ENCODE data around the gene ITPKB. TPM values are rescaled to one million over a fixed set of nuclear protein-coding genes. Genes with fewer than 3 reads are reported as not detected.

The ITPKB gene
- polyA plus RNA-seq, 1 of the 3 experiments (the other 2 are of a cell fraction) = 2.4 TPM

DNA sequence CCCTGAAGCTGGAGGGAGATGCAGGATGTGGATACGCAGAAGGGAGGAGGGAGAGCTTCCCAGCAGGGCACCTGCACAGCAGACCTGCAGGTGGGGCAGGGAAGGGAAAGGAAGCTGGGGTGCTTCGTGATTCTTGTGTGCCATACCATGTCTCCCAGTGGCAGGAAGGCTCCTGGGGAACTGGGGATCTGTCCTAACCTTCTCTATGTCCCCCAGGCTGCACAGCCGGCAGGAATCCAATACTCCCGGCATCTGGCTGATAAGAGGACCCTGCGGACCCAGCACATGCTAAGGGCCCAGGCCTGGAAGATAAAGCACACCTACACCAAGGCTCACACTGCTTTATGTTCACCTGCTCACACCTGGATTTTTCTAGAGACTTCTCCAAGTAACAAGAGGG lies 79.4 kb downstream of the ITPKB start:
- no peaks in the 10 kb centered on the region for H3F3A ChIP-seq (replicated peaks; ENCODE audit: insufficient read depth)
- no peaks in the 10 kb centered on the region for H3K27me3 ChIP-seq (ENCODE audit: insufficient read depth)
- no peaks in the 10 kb centered on the region for H3K9me2 ChIP-seq
- no peak overlapping the region for H3K4me2 ChIP-seq
- no peak overlapping the region for H3K27ac ChIP-seq (ENCODE audit: low read depth in 2 of 2, low read length in 1 of 2)
- no peaks in the 10 kb centered on the region for H3K79me2 ChIP-seq (ENCODE audit: insufficient read depth)
- H4K20me1 ChIP-seq (ENCODE audit: insufficient read depth) = no peaks in the 10 kb centered on the region
- no peak overlapping the region for H3K9ac ChIP-seq
- peaks cover 37 to 45% of the 10 kb centered on the region in 2 experiments for H3K4me1 ChIP-seq (ENCODE audit: control insufficient read depth in 1 of 2, insufficient read depth in 2 of 2, low read depth in 1 of 2, low read length in 1 of 2)
- no peaks in the 10 kb centered on the region for H3K36me3 ChIP-seq (replicated peaks in 1 of 2; ENCODE audit: control insufficient read depth in 1 of 2, insufficient read depth in 2 of 2, low read length in 1 of 2)
- WGBS (ENCODE audit: low lambda C conversion rate) = 80% methylated on average over 3 of the region's 5 CpGs
- no peak overlapping the region for H3K4me3 ChIP-seq (ENCODE audit: low read depth in 2 of 2, low read length in 1 of 2)
- H2AFZ ChIP-seq (ENCODE audit: low read depth) = no peak overlapping the region
- no peak for TF ChIP-seq NRF1 (IDR thresholded peaks at IDR 0.05; ENCODE audit: low read depth, low read length)
- TF ChIP-seq NFIC (IDR thresholded peaks at IDR 0.05; ENCODE audit: borderline replicate concordance) = no peak
- TF ChIP-seq SIN3A (IDR thresholded peaks at IDR 0.05; ENCODE audit: borderline replicate concordance, low read depth, low read length) = no peak
- no peak for TF ChIP-seq TCF12 (IDR thresholded peaks at IDR 0.05)
- no peak for TF ChIP-seq EP300 (IDR thresholded peaks at IDR 0.05; ENCODE audit: borderline replicate concordance in 1 of 2, low read depth in 1 of 2, low read length in 1 of 2)
- no peak for TF ChIP-seq REST (IDR thresholded peaks at IDR 0.05; ENCODE audit: low read depth, low read length)
- TF ChIP-seq MXI1 (IDR thresholded peaks at IDR 0.05; ENCODE audit: low read depth, low read length) = no peak
- no peak for TF ChIP-seq TEAD4 (IDR thresholded peaks at IDR 0.05; ENCODE audit: borderline replicate concordance, insufficient read depth)
- no peak for TF ChIP-seq CHD2 (IDR thresholded peaks at IDR 0.05; ENCODE audit: low read length, partially characterized antibody)
- no peak for TF ChIP-seq JUND (IDR thresholded peaks at IDR 0.05)
- no peak for TF ChIP-seq RXRA (IDR thresholded peaks at IDR 0.05; ENCODE audit: borderline replicate concordance, low read depth)
- no peak for TF ChIP-seq MAX (IDR thresholded peaks at IDR 0.05; ENCODE audit: low read depth)
- TF ChIP-seq FOSL2 (IDR thresholded peaks at IDR 0.05; ENCODE audit: borderline replicate concordance, low read depth) = no peak
- TF ChIP-seq ELF1 (IDR thresholded peaks at IDR 0.05) = no peak
- no peaks in the 10 kb centered on the region for H3K9me3 ChIP-seq
- DNase-seq = no peak
- POLR2A ChIA-PET = no interaction called here
- CTCF ChIA-PET = no interaction called here

- Histone ChIP-seq H3K79me2 (ENCODE audit: insufficient read depth) (no peaks in the 10 kb centered on the region), H3K4me3 (ENCODE audit: low read depth in 2 of 2, low read length in 1 of 2) (no peak overlapping the region), H3F3A (replicated peaks; ENCODE audit: insufficient read depth) (no peaks in the 10 kb centered on the region), H3K36me3 (replicated peaks in 1 of 2; ENCODE audit: control insufficient read depth in 1 of 2, insufficient read depth in 2 of 2, low read length in 1 of 2) (no peaks in the 10 kb centered on the region), H3K9me2 (no peaks in the 10 kb centered on the region), H3K9ac (no peak overlapping the region), H3K27me3 (ENCODE audit: insufficient read depth) (no peaks in the 10 kb centered on the region), H4K20me1 (ENCODE audit: insufficient read depth) (no peaks in the 10 kb centered on the region), H3K9me3 (no peaks in the 10 kb centered on the region), H3K4me2 (no peak overlapping the region), H2AFZ (ENCODE audit: low read depth) (no peak overlapping the region), H3K27ac (ENCODE audit: low read depth in 2 of 2, low read length in 1 of 2) (no peak overlapping the region), H3K4me1 (ENCODE audit: control insufficient read depth in 1 of 2, insufficient read depth in 2 of 2, low read depth in 1 of 2, low read length in 1 of 2) (peaks cover 40 to 50% of the 10 kb centered on the region in 2 experiments)
- TF ChIP-seq SIN3A (IDR thresholded peaks at IDR 0.05; ENCODE audit: borderline replicate concordance, low read depth, low read length) (no peak), NFIC (IDR thresholded peaks at IDR 0.05; ENCODE audit: borderline replicate concordance) (no peak), YY1 (IDR thresholded peaks at IDR 0.05; ENCODE audit: low read depth) (no peak), RXRA (IDR thresholded peaks at IDR 0.05; ENCODE audit: borderline replicate concordance, low read depth) (no peak), GATA2 (CRISPR knock-in tag; IDR thresholded peaks at IDR 0.05) (no peak), SMC3 (IDR thresholded peaks at IDR 0.05; ENCODE audit: low read depth, low read length) (no peak), MXI1 (IDR thresholded peaks at IDR 0.05; ENCODE audit: low read depth, low read length) (no peak)
- CTCF ChIA-PET = no interaction called here
- POLR2A ChIA-PET = no interaction called here
- DNase-seq = no peak
- WGBS (ENCODE audit: low lambda C conversion rate) = 100% methylated on average over 2 of the region's 5 CpGs
Measured at GRCh38 chr1:226659136-226659535, 79.9 kb downstream of the ITPKB start.
